Prostate gland (tissue), 2 donors: ENCODE results near the gene CRHBP.

Source experiments
- CTCF ChIP-seq, 4 experiments: fragments of 200-600 bp in 2 of 4; fragments of 450-650 bp in 2 of 4; sonication (generic) in 2 of 4; IDR thresholded peaks; 1 replicate in 3 of 4; 2 replicates in 1 of 4; pipeline ENCODE4 v1.5.1; 2016 to 2019; ENCODE audit warnings: antibody characterized with exemption in 4 of 4, mild to moderate bottlenecking in 2 of 4, moderate library complexity in 2 of 4
- POLR2A ChIP-seq: fragments of 450-650 bp; IDR thresholded peaks from one replicate; pipeline ENCODE4 v1.6.1; 2016; ENCODE audit warnings: antibody characterized with exemption, mild to moderate bottlenecking

GRCh38 chr5:76926329-76927105 lies 26.3 kb upstream of the CRHBP start:
- TF ChIP-seq CTCF (IDR thresholded peaks at IDR 0.05) (no peak), POLR2A (no peak)
